Fibroblast of gingiva (primary cell): ENCODE measurements around the gene EVI5.

ENCODE experiments used
- DNase-seq: peaks from one replicate; pipeline ENCODE4 v3.0.0-alpha.2; 2011; ENCODE audit warnings: low read depth

EVI5 gene

GRCh38 chr1:92483610-92484471, 301.1 kb downstream of the EVI5 start:
- no peak for DNase-seq

GRCh38 chr1:92482665-92483609, 302.0 kb downstream of the EVI5 start:
- DNase-seq: peak; percentile 13

GRCh38 chr1:92481971-92482664, 302.8 kb downstream of the EVI5 start:
- no peak for DNase-seq

- no peak for DNase-seq
Measured at GRCh38 chr1:92481599-92481925, 303.3 kb downstream of the EVI5 start.

GRCh38 chr1:92480813-92481598, 303.9 kb downstream of the EVI5 start:
- no peak for DNase-seq

GRCh38 chr1:92480200-92480812, 304.6 kb downstream of the EVI5 start:
- DNase-seq: no peak

- DNase-seq: no peak
Measured at GRCh38 chr1:92479587-92479986, 305.3 kb downstream of the EVI5 start.

GRCh38 chr1:92478393-92478792, 306.5 kb downstream of the EVI5 start:
- DNase-seq: no peak

GRCh38 chr1:92476071-92476631, 308.8 kb downstream of the EVI5 start:
- DNase-seq: no peak

- no peak for DNase-seq
Measured at GRCh38 chr1:92475029-92475428, 309.9 kb downstream of the EVI5 start.

- no peak for DNase-seq
Measured at GRCh38 chr1:92473781-92474495, 311.0 kb downstream of the EVI5 start.

- DNase-seq: no peak
Measured at GRCh38 chr1:92470216-92470615, 314.7 kb downstream of the EVI5 start.

- DNase-seq: no peak
Measured at GRCh38 chr1:92466683-92467352, 318.1 kb downstream of the EVI5 start.

GRCh38 chr1:92465256-92465647, 319.7 kb downstream of the EVI5 start:
- DNase-seq: no peak

GRCh38 chr1:92464588-92465255, 320.2 kb downstream of the EVI5 start:
- no peak for DNase-seq

- DNase-seq: no peak
Measured at GRCh38 chr1:92461364-92462097, 323.4 kb downstream of the EVI5 start.

- DNase-seq: no peak
Measured at GRCh38 chr1:92459871-92460320, 325.0 kb downstream of the EVI5 start.
